K562 (cell line): ENCODE measurements around the gene CEP72. TPM values are rescaled to one million over a fixed set of nuclear protein-coding genes. Genes with fewer than 3 reads are reported as not detected.
A peak's percentile ranks its signal among the peaks of the same experiment; 100 is the strongest.

ENCODE experiments used
- ATAC-seq: fragments of 200-7000 bp; cut with Tn5 transposase; 3 replicates; pipeline ENCODE4 v1.9.1; 2020; ENCODE audit warnings: moderate library complexity
- BruUV-seq: library from RNA; stranded (reverse); fragments of 400-500 nt; replicated peaks from 2 replicates; lab custom pipeline; 2021; lab: Mats Ljungman, UMichigan
- CTCF ChIA-PET: fragments of 300-600 bp; formaldehyde crosslinking; extraction: SDS; loops from one replicate; lab custom pipeline; 2021; ENCODE audit warnings: low intra/inter-chr PET ratio; lab: Yijun Ruan, JAX
- POLR2A ChIA-PET: fragments of 300-600, 350-650 bp; sonication (Branson Sonifier 250); formaldehyde crosslinking; extraction: SDS; loops from one replicate; lab custom pipeline; 2021; ENCODE audit warnings: antibody characterized with exemption, inconsistent platforms; lab: Yijun Ruan, JAX
- DNase-seq, 4 experiments: peaks; one replicate each; pipeline versions ENCODE4 v3.0.0 to v3.0.0-alpha.2; 2011 to 2018; ENCODE audit warnings: low spot score in 3 of 4, mixed read lengths in 3 of 4; ENCODE audit errors: extremely low read depth in 1 of 4
- FAIRE-seq: peaks from 2 replicates; lab custom pipeline; 2011; peaks lifted over from hg19 to GRCh38; lab: Jason Lieb, UNC
- H2AFZ ChIP-seq: 2 replicates; pipeline ENCODE4 v1.6.0; 2011; ENCODE audit warnings: low read depth, low read length, control low read depth, inconsistent platforms
- H3K27ac ChIP-seq: fragments of 200-600 bp; 3 replicates; pipeline ENCODE4 v1.8.0; 2011; ENCODE audit warnings: low read depth, mild to moderate bottlenecking, control low read depth, inconsistent platforms, low read length, moderate library complexity, mixed read lengths; ENCODE audit errors: extremely low read depth
- H3K27me3 ChIP-seq, 2 experiments: fragments of 300-600 bp in 1 of 2; 2 replicates in 1 of 2; 3 replicates in 1 of 2; pipeline versions ENCODE4 v1.6.0 to v1.8.0; 2011; ENCODE audit warnings: inconsistent platforms in 2 of 2, low read length in 2 of 2, mild to moderate bottlenecking in 1 of 2, mixed read lengths in 1 of 2, moderate library complexity in 1 of 2; ENCODE audit not compliant: control insufficient read depth in 2 of 2, insufficient read depth in 2 of 2
- H3K36me3 ChIP-seq: fragments of 300-600 bp; 3 replicates; pipeline ENCODE4 v1.8.0; 2011; ENCODE audit warnings: mild to moderate bottlenecking, low read length, inconsistent platforms; ENCODE audit not compliant: control insufficient read depth, insufficient read depth
- H3K4me1 ChIP-seq, 2 experiments: fragments of 200-600 bp in 1 of 2; replicated peaks in 1 of 2; 2 replicates in 1 of 2; 3 replicates in 1 of 2; pipeline versions ENCODE4 v1.5.1 to v1.8.0; 2011; ENCODE audit warnings: inconsistent platforms in 2 of 2, low read length in 2 of 2, mild to moderate bottlenecking in 1 of 2, mixed read lengths in 1 of 2, moderate library complexity in 1 of 2; ENCODE audit not compliant: control insufficient read depth in 2 of 2, insufficient read depth in 2 of 2
- H3K4me2 ChIP-seq: 2 replicates; pipeline ENCODE4 v1.6.1; 2011; ENCODE audit warnings: low read length, control low read depth, inconsistent platforms, mixed read lengths; ENCODE audit not compliant: insufficient read depth
- H3K4me3 ChIP-seq: fragments of 200-600 bp; sonication (generic), shearing (Covaris generic); 2 replicates; pipeline ENCODE4 v1.5.1; 2016; ENCODE audit warnings: control low read depth, inconsistent platforms
- H3K79me2 ChIP-seq: fragments of 200-600 bp; 3 replicates; pipeline ENCODE4 v1.8.0; 2011; ENCODE audit warnings: low read length, inconsistent platforms; ENCODE audit not compliant: control insufficient read depth, insufficient read depth
- H3K9ac ChIP-seq, 2 experiments: 2 replicates each; pipeline versions ENCODE4 v1.6.0 to v1.6.1; 2011; ENCODE audit warnings: low read depth in 2 of 2, low read length in 2 of 2, control low read depth in 1 of 2, inconsistent platforms in 1 of 2, mild to moderate bottlenecking in 1 of 2, mixed read lengths in 1 of 2; ENCODE audit not compliant: insufficient read depth in 1 of 2
- H3K9me1 ChIP-seq: one replicate; pipeline ENCODE4 v1.6.0; 2011; ENCODE audit warnings: inconsistent platforms, mild to moderate bottlenecking, low read length, moderate library complexity; ENCODE audit not compliant: control insufficient read depth, insufficient read depth
- H3K9me3 ChIP-seq: replicated peaks from 2 replicates; pipeline ENCODE4 v1.5.1; 2011; ENCODE audit warnings: low read depth, low read length, inconsistent platforms; ENCODE audit not compliant: control insufficient read depth, insufficient read depth
- H4K20me1 ChIP-seq: replicated peaks from 2 replicates; pipeline ENCODE4 v1.6.1; 2011; ENCODE audit warnings: low read length, inconsistent platforms, mixed read lengths; ENCODE audit not compliant: control insufficient read depth, insufficient read depth
- AFF1 ChIP-seq, 2 experiments: fragments of 450-650 bp; IDR thresholded peaks; 2 replicates each; pipeline ENCODE4 v1.6.1; 2018; ENCODE audit warnings: mild to moderate bottlenecking in 2 of 2, low read depth in 1 of 2; ENCODE audit not compliant: partially characterized antibody in 2 of 2
- CHD4 ChIP-seq: fragments of 200-600 bp; sonication (generic); IDR thresholded peaks from 3 replicates; pipeline ENCODE4 v1.6.1; 2012; ENCODE audit warnings: low read depth, mild to moderate bottlenecking, mixed read lengths, low read length, inconsistent platforms; ENCODE audit not compliant: insufficient read depth, insufficient replicate concordance, poor library complexity, severe bottlenecking
- CTBP1 ChIP-seq: fragments of 450-650 bp; IDR thresholded peaks from 2 replicates; pipeline ENCODE4 v1.6.1; 2016; ENCODE audit warnings: borderline replicate concordance
- HDAC1 ChIP-seq, 2 experiments: fragments of 450-650 bp; IDR thresholded peaks; 2 replicates each; pipeline ENCODE4 v1.6.1; 2016 to 2017; ENCODE audit warnings: inconsistent platforms in 1 of 2, mild to moderate bottlenecking in 1 of 2, moderate library complexity in 1 of 2
- HLTF ChIP-seq: fragments of 450-650 bp; IDR thresholded peaks from 2 replicates; pipeline ENCODE4 v1.6.1; 2016
- KAT7 ChIP-seq: sonication (generic); formaldehyde crosslinking; IDR thresholded peaks from 2 replicates; pipeline ENCODE4 v1.8.0; 2022; ENCODE audit warnings: missing genetic modification reagents, mild to moderate bottlenecking, borderline replicate concordance
- NCOA1 ChIP-seq: fragments of 450-650 bp; IDR thresholded peaks from 2 replicates; pipeline ENCODE4 v1.6.1; 2016; ENCODE audit warnings: low read depth
- PHTF2 ChIP-seq: fragments of 250-450 bp; sonication (Bioruptor Pico); IDR thresholded peaks from 2 replicates; pipeline ENCODE4 v1.5.0; 2021; ENCODE audit warnings: mild to moderate bottlenecking
- RBFOX2 ChIP-seq: fragments of 200-400 bp; formaldehyde crosslinking; IDR thresholded peaks from 2 replicates; pipeline ENCODE4 v1.6.1; 2017; ENCODE audit warnings: low read depth, mild to moderate bottlenecking, low read length, moderate library complexity
- TCF7 ChIP-seq: sonication (generic); IDR thresholded peaks from 2 replicates; pipeline ENCODE4 v1.6.1; 2016; ENCODE audit warnings: antibody characterized with exemption, borderline replicate concordance
- TEAD2 ChIP-seq: fragments of 450-650 bp; IDR thresholded peaks from 2 replicates; pipeline ENCODE4 v1.6.1; 2016; ENCODE audit warnings: missing genetic modification characterization, control low read depth, missing compliant biosample characterization
- TFAM ChIP-seq: fragments of 250-450 bp; sonication (Bioruptor Pico); conservative IDR thresholded peaks from 2 replicates; pipeline ENCODE4 v1.5.0; 2021; ENCODE audit warnings: mild to moderate bottlenecking, moderate library complexity
- WGBS: fragments of 100-300 bp; shearing (Covaris generic); methylation state at CpG from one replicate; pipeline ENCODE4 v1.1.6; 2016; ENCODE audit warnings: low coverage, mixed read lengths; ENCODE audit not compliant: insufficient coverage; ENCODE audit errors: missing lambda C conversion rate; 5-methylcytosine and 5-hydroxymethylcytosine counted together
- in situ Hi-C: fragments of 300-500 bp; cut with MboI; formaldehyde crosslinking; loops from 4 replicates; pipeline ENCODE4 v1.15.0; 2018; ENCODE audit warnings: inconsistent platforms, mixed read lengths
- intact Hi-C: fragments of 100-400 bp; cut with micrococcal nuclease; formaldehyde crosslinking; loops from 2 replicates; pipeline ENCODE4 v1.14.2; 2022
- polyA plus RNA-seq, 8 experiments: library from polyadenylated mRNA; depleted of rRNA in 4 of 8; stranded (reverse) in 5 of 8; unstranded in 3 of 8; fragments of >200 nt; fragmentation: Nextera tagmentation in 2 of 8; fragmentation: Illumina TruSeq in 1 of 8; extraction: Ambion mirVana in 2 of 8; extraction: Trizol in 1 of 8; gene quantifications; 2 replicates each; pipeline versions ENCODE4 v1.2.1 to v1.2.3, GENCODE V29; 2011 to 2014; ENCODE audit warnings: inconsistent platforms in 1 of 8, missing spikeins in 1 of 8
- total RNA-seq, 7 experiments: library from RNA; depleted of rRNA in 6 of 7; stranded (reverse); fragments of >200 nt in 6 of 7; fragmentation: Illumina TruSeq in 2 of 7; extraction: Trizol in 2 of 7; gene quantifications; 2 replicates each; pipeline versions ENCODE4 v1.2.1 to v1.2.3, GENCODE V29; 2011 to 2021; ENCODE audit warnings: low replicate concordance in 1 of 7

Gene CEP72
- total and polyA plus RNA-seq, 9 of the 15 experiments (the other 6 are each of a cell fraction or from before 2014, with no cell fraction given), result 0.89 to 38.1 (median 14.2) TPM

GRCh38 chr5:608429-609370 is 3.4 kb upstream of the CEP72 start:
- no TSS peak for BruUV-seq
- H3K9ac ChIP-seq, result 0 out of 4 replicates have a peak overlapping the region, but pooled peaks of 1 of the 2 experiments have one; percentile 65
- FAIRE-seq, result no peak
- ChIA-PET CTCF (no interaction called here), POLR2A (no interaction called here)
- H3K79me2 ChIP-seq, result peaks cover 16% of the 10 kb centered on the region
- WGBS, result 25% methylated on average over 26 of the region's 31 CpGs
- DNase-seq, result no peak
- TF ChIP-seq TFAM (CRISPR knock-in tag) (no peak), HDAC1 (IDR thresholded peaks at IDR 0.05) (no peak), NCOA1 (no peak), HLTF (no peak), CTBP1 (no peak), CHD4 (no peak), PHTF2 (no peak), KAT7 (no peak), TEAD2 (tag) (no peak), AFF1 (IDR thresholded peaks at IDR 0.05; ENCODE audit: low read depth in 1 of 2, partially characterized antibody in 2 of 2) (no peak), TCF7 (no peak), RBFOX2 (no peak)
- H3K27ac ChIP-seq, result no peak overlapping the region
- H3K27me3 ChIP-seq, result peaks cover 26 to 55% of the 10 kb centered on the region in 2 experiments
- no peak overlapping the region for H3K4me3 ChIP-seq
- ATAC-seq, result no peak
- H4K20me1 ChIP-seq, result peaks cover 6% of the 10 kb centered on the region; the same call in 1 of the 2 replicates
- intact Hi-C loops (no loop called here), in situ Hi-C loops (no loop called here)
- no peak overlapping the region for H3K4me2 ChIP-seq
- H3K36me3 ChIP-seq, result no peaks in the 10 kb centered on the region
- no peaks in the 10 kb centered on the region for H3K9me3 ChIP-seq
- H3K4me1 ChIP-seq, result peaks cover 6 to 29% of the 10 kb centered on the region in 2 experiments; a peak in 4 of 5 replicates
- H2AFZ ChIP-seq, result no peak overlapping the region
- H3K9me1 ChIP-seq, result no peaks in the 10 kb centered on the region
